MM.1S (cell line): ENCODE data around the gene PDE4B.
"Not testable (repeated sequence)": the region's sequence is repeated elsewhere in the genome, so short reads cannot be mapped to it uniquely, and the experiment has no call there.

ENCODE experiments used
- CTCF ChIP-seq: fragments of 300-600 bp; sonication (generic); IDR thresholded peaks from 2 replicates; pipeline ENCODE4 v1.5.1; 2016; ENCODE audit warnings: antibody characterized with exemption, low read length, mixed read lengths
- EZH2 ChIP-seq: fragments of 300-600 bp; sonication (generic); optimal IDR thresholded peaks from 2 replicates; pipeline ENCODE3; 2017; ENCODE audit warnings: low read depth, mild to moderate bottlenecking, antibody characterized with exemption, low read length, mixed read lengths
- EZH2phosphoT487 ChIP-seq: fragments of 300-600 bp; sonication (generic); IDR thresholded peaks from 2 replicates; pipeline ENCODE4 v1.6.1; 2018; ENCODE audit warnings: antibody characterized with exemption, low read length

GRCh38 chr1:65878342-65878741, 85.6 kb downstream of the PDE4B start:
- not testable (repeated sequence) for TF ChIP-seq CTCF, EZH2phosphoT487, EZH2
